T-helper 2 cell treated with Interferon-gamma antibody and Interleukin-4, amounts not matched to agents 5 μg/mL and 100 μg/mL, for 36 hours (primary cell): ENCODE data around the gene POU2F1.
"Not testable (repeated sequence)": the region's sequence is repeated elsewhere in the genome, so short reads cannot be mapped to it uniquely, and the experiment has no call there.

Experiments used
- DNase-seq: peaks from one replicate; pipeline ENCODE4 v3.0.0; 2021; ENCODE audit warnings: low spot score
- H3K27ac Mint-ChIP-seq: one replicate; pipeline ENCODE4 v1.8.0; 2021; ENCODE audit warnings: mild to moderate bottlenecking, mixed read lengths
- H3K27me3 Mint-ChIP-seq: one replicate; pipeline ENCODE4 v1.8.0; 2021; ENCODE audit warnings: low read depth, mixed read lengths
- H3K36me3 Mint-ChIP-seq: one replicate; pipeline ENCODE4 v1.8.0; 2021; ENCODE audit warnings: low read depth, mixed read lengths
- H3K4me1 Mint-ChIP-seq: one replicate; pipeline ENCODE4 v1.8.0; 2021; ENCODE audit warnings: low read depth, mixed read lengths
- H3K4me3 Mint-ChIP-seq: one replicate; pipeline ENCODE4 v1.8.0; 2022; ENCODE audit warnings: mild to moderate bottlenecking, moderate library complexity, mixed read lengths
- H3K9me3 Mint-ChIP-seq: one replicate; pipeline ENCODE4 v1.8.0; 2021; ENCODE audit warnings: mixed read lengths

POU2F1 gene

DNA sequence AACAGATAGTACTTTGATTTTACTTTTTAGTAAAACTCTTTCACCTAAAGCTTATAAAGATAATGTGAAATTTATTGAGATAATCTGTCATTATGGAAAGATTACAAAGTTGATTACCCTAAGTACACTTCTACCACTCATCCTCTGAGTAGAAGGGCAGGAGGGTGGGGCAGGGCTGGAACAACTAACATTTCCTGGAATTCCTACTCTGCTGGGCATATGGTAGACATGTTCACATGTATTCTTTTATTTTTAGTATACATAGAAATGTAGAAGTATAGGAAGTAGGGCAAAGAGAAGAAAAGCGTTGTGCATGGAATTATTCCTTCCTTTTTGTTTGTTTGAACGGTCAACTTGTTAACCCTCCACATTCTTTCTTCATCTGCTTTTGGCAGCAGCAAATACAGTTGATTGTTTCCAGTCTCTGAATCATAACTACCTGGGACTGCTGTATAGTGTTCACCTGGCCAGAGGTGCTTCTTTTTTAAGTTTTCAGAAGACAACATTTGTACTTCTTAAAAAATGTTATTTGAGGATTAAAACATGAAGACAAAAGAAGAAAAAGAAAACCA lies 85.1 kb downstream of the POU2F1 start:
- Mint-ChIP-seq H3K27me3 (no peaks in the 10 kb centered on the region), H3K4me3 (no peak overlapping the region), H3K36me3 (no peaks in the 10 kb centered on the region), H3K9me3 (no peaks in the 10 kb centered on the region), H3K27ac (no peak overlapping the region), H3K4me1 (peaks cover 9% of the 10 kb centered on the region)
- DNase-seq, result no peak

DNA sequence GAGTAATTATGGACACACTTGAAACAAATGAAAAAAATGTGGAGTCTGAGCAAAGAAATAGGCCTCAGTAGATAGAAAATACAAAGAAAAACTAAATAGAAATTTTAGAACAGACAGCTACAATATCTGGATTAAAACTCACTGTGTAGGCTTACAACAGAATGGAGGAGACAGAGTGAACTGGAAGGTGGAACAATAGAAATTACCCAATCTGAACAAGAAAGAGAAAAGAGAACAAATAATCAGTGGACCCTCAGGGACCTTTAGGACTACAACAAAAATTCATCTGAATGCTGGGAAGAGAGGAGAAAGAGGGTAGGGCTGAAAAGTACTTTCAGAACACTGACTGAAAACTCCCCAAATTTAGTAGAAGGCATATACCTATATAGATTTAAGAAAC lies 90.0 kb downstream of the POU2F1 start:
- H3K4me1 Mint-ChIP-seq, result peaks cover 18% of the 10 kb centered on the region
- H3K4me3 Mint-ChIP-seq, result no peak overlapping the region
- no peak overlapping the region for H3K27ac Mint-ChIP-seq
- no peaks in the 10 kb centered on the region for H3K9me3 Mint-ChIP-seq
- no peak for DNase-seq
- peaks cover 2% of the 10 kb centered on the region for H3K36me3 Mint-ChIP-seq
- no peaks in the 10 kb centered on the region for H3K27me3 Mint-ChIP-seq

- Mint-ChIP-seq H3K27ac (peak overlapping the region; percentile 27), H3K27me3 (no peaks in the 10 kb centered on the region), H3K36me3 (peaks cover 11% of the 10 kb centered on the region), H3K4me3 (no peak overlapping the region), H3K4me1 (peaks cover 14% of the 10 kb centered on the region), H3K9me3 (peaks cover 14% of the 10 kb centered on the region)
- DNase-seq, result no peak
These were observed 92.2 kb downstream of the POU2F1 start for GRCh38 chr1:167312871-167313270.

GRCh38 chr1:167314671-167315070 lies 94.0 kb downstream of the POU2F1 start:
- Mint-ChIP-seq H3K4me1 (peaks cover 11% of the 10 kb centered on the region), H3K4me3 (no peak overlapping the region), H3K27ac (no peak overlapping the region), H3K27me3 (no peaks in the 10 kb centered on the region), H3K36me3 (peaks cover 22% of the 10 kb centered on the region), H3K9me3 (peaks cover 30% of the 10 kb centered on the region)
- no peak for DNase-seq

GRCh38 chr1:167317463-167317862 lies 96.8 kb downstream of the POU2F1 start:
- H3K9me3 Mint-ChIP-seq, result peaks cover 57% of the 10 kb centered on the region
- H3K27ac Mint-ChIP-seq, result no peak overlapping the region
- H3K27me3 Mint-ChIP-seq, result no peaks in the 10 kb centered on the region

GRCh38 chr1:167319206-167319605 lies 98.5 kb downstream of the POU2F1 start:
- not testable (repeated sequence) for H3K27me3 Mint-ChIP-seq, H3K4me1 Mint-ChIP-seq, H3K4me3 Mint-ChIP-seq, H3K27ac Mint-ChIP-seq, DNase-seq
- peaks cover 69% of the 10 kb centered on the region for H3K9me3 Mint-ChIP-seq
- peaks cover 51% of the 10 kb centered on the region for H3K36me3 Mint-ChIP-seq

More at GRCh38 chr1:167317463-167317862, 96.8 kb downstream of the POU2F1 start:
- peaks cover 41% of the 10 kb centered on the region for H3K36me3 Mint-ChIP-seq
- peaks cover 10% of the 10 kb centered on the region for H3K4me1 Mint-ChIP-seq
- DNase-seq, result no peak
- H3K4me3 Mint-ChIP-seq, result no peak overlapping the region

DNA sequence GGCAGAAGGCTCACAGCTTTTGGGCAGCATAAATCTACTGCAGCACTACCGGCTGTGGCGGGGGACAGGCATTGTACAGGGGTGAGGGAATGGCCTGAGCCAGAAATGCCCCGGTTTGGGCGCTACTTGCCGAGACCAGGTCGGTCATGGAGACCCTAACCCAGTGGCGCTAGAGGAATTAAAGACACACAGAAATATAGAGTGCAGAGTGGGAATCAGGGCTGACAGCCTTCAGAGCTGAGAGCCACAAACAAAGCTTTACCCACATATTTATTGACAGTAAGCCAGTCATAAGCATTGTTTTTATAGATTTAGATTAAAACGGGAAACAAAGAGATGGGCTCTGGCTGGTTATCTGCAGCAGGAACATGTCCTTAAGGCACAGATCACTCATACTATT lies 101.8 kb downstream of the POU2F1 start:
- Mint-ChIP-seq H3K27me3 (no peaks in the 10 kb centered on the region), H3K4me1 (no peaks in the 10 kb centered on the region), H3K4me3 (no peak overlapping the region), H3K36me3 (peaks cover 54% of the 10 kb centered on the region), H3K9me3 (peaks cover 70% of the 10 kb centered on the region), H3K27ac (no peak overlapping the region)
- no peak for DNase-seq

- Mint-ChIP-seq H3K27me3 (no peaks in the 10 kb centered on the region), H3K27ac (no peak overlapping the region), H3K36me3 (peaks cover 36% of the 10 kb centered on the region), H3K4me1 (no peaks in the 10 kb centered on the region), H3K9me3 (peaks cover 46% of the 10 kb centered on the region), H3K4me3 (no peak overlapping the region)
- no peak for DNase-seq
These were observed 104.5 kb downstream of the POU2F1 start for GRCh38 chr1:167325151-167325550.

GRCh38 chr1:167328306-167328815 lies 107.7 kb downstream of the POU2F1 start:
- DNase-seq, result no peak
- peaks cover 15% of the 10 kb centered on the region for H3K9me3 Mint-ChIP-seq
- peaks cover 19% of the 10 kb centered on the region for H3K36me3 Mint-ChIP-seq
- H3K27ac Mint-ChIP-seq, result no peak overlapping the region
- no peak overlapping the region for H3K4me3 Mint-ChIP-seq
- peaks cover 16% of the 10 kb centered on the region for H3K4me1 Mint-ChIP-seq
- H3K27me3 Mint-ChIP-seq, result no peaks in the 10 kb centered on the region

- Mint-ChIP-seq H3K9me3 (peaks cover 11% of the 10 kb centered on the region), H3K4me3 (no peak overlapping the region), H3K27me3 (no peaks in the 10 kb centered on the region), H3K27ac (no peak overlapping the region), H3K36me3 (peaks cover 16% of the 10 kb centered on the region), H3K4me1 (peaks cover 20% of the 10 kb centered on the region)
- no peak for DNase-seq
These were observed 108.3 kb downstream of the POU2F1 start for GRCh38 chr1:167328816-167329483.

- Mint-ChIP-seq H3K9me3 (no peaks in the 10 kb centered on the region), H3K27ac (no peak overlapping the region), H3K4me1 (peaks cover 20% of the 10 kb centered on the region), H3K4me3 (no peak overlapping the region), H3K36me3 (peaks cover 8% of the 10 kb centered on the region), H3K27me3 (no peaks in the 10 kb centered on the region)
- DNase-seq, result no peak
These were observed 110.1 kb downstream of the POU2F1 start for GRCh38 chr1:167330601-167331293.

DNA sequence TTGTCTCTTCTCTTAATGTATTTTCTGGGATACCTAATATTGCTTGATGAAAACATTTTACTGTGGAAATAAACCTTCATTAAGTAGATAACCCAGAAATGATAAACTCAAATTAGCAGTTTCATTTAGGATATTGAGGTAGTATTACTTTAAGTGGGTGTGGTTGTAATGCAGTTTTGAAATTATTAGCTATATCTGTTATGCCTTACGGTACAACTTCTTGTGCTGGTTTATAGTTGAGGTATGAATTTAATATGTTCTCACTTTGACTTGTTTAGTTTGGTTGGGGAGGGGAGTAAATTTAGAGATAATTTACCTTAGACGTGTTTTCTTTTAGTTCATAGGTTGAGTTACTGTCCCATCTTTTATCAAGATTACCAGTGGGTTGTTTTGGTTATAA lies 111.0 kb downstream of the POU2F1 start:
- no peak for DNase-seq
- H3K9me3 Mint-ChIP-seq, result no peaks in the 10 kb centered on the region
- H3K36me3 Mint-ChIP-seq, result peaks cover 8% of the 10 kb centered on the region
- peaks cover 20% of the 10 kb centered on the region for H3K4me1 Mint-ChIP-seq
- no peaks in the 10 kb centered on the region for H3K27me3 Mint-ChIP-seq
- no peak overlapping the region for H3K4me3 Mint-ChIP-seq
- H3K27ac Mint-ChIP-seq, result no peak overlapping the region

- H3K27me3 Mint-ChIP-seq, result no peaks in the 10 kb centered on the region
- H3K4me3 Mint-ChIP-seq, result no peak overlapping the region
- H3K9me3 Mint-ChIP-seq, result no peaks in the 10 kb centered on the region
- H3K36me3 Mint-ChIP-seq, result peaks cover 9% of the 10 kb centered on the region
- H3K4me1 Mint-ChIP-seq, result peaks cover 20% of the 10 kb centered on the region
- no peak overlapping the region for H3K27ac Mint-ChIP-seq
- no peak for DNase-seq
These were observed 111.8 kb downstream of the POU2F1 start for GRCh38 chr1:167332503-167332902.

DNA sequence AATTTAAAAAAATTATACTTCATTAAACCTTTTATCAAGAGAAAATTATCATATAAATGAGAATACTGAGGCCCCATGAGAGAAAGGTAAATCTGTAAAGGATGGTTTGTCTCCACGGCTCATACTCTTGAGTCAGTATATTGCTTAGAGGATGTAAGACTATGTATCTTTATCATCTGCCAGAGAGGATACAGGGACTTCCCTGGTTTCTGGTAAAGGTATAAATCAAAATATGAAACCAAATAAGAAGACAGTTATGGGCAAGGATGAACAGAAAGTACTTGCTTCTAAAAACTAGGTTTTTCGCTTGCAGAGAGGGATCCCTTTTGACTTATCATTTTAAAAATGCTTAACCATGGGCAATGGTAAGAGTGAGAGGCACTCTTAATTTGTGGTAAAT lies 112.4 kb downstream of the POU2F1 start:
- DNase-seq, result no peak
- Mint-ChIP-seq H3K4me3 (no peak overlapping the region), H3K27me3 (no peaks in the 10 kb centered on the region), H3K27ac (no peak overlapping the region), H3K4me1 (peaks cover 20% of the 10 kb centered on the region), H3K9me3 (no peaks in the 10 kb centered on the region), H3K36me3 (peaks cover 11% of the 10 kb centered on the region)
